Gastroesophageal sphincter (tissue), 3 donors: ENCODE data around the gene ARHGEF17.

Experiments
- POLR2A ChIP-seq, 2 donors: fragments of 450-650 bp; IDR thresholded peaks; one replicate each; pipeline ENCODE4 v1.6.1; 2017; ENCODE audit warnings: antibody characterized with exemption in 2 of 2, mild to moderate bottlenecking in 2 of 2, moderate library complexity in 1 of 2
- TF ChIP-seq, protein P1 (sequence below), 4 experiments: fragments of 200-600 bp in 2 of 4; fragments of 450-650 bp in 2 of 4; sonication (generic) in 1 of 4; IDR thresholded peaks; one replicate each; pipeline ENCODE4 v1.5.1; 2017 to 2019; ENCODE audit warnings: antibody characterized with exemption in 4 of 4, mild to moderate bottlenecking in 2 of 4, moderate library complexity in 2 of 4

DNA sequence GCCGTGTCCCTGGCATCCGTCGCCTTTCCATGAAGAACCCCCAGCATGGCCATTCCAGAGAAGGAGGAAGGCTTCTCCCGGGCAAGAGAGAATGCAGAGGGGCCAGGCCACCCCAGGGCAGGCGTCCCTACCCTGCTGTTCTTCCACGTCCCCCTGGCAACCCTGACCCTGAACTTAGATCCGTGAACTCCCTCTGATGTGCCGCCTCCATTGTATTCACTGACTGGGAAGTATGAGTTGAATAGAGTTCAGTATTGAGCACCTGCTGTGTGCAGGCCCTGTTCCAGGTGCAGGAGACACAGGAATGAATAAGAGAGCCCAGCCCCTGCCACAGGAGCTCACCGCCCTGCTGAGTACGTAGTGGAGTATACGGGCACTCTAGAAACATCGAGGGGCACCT, 39.0 kb downstream of the ARHGEF17 start:
- TF ChIP-seq POLR2A (IDR thresholded peaks at IDR 0.05), result no peak
- TF ChIP-seq, protein P1, sequence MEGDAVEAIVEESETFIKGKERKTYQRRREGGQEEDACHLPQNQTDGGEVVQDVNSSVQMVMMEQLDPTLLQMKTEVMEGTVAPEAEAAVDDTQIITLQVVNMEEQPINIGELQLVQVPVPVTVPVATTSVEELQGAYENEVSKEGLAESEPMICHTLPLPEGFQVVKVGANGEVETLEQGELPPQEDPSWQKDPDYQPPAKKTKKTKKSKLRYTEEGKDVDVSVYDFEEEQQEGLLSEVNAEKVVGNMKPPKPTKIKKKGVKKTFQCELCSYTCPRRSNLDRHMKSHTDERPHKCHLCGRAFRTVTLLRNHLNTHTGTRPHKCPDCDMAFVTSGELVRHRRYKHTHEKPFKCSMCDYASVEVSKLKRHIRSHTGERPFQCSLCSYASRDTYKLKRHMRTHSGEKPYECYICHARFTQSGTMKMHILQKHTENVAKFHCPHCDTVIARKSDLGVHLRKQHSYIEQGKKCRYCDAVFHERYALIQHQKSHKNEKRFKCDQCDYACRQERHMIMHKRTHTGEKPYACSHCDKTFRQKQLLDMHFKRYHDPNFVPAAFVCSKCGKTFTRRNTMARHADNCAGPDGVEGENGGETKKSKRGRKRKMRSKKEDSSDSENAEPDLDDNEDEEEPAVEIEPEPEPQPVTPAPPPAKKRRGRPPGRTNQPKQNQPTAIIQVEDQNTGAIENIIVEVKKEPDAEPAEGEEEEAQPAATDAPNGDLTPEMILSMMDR (IDR thresholded peaks at IDR 0.05), result no peak
